Measurements from ENCODE around the gene TAS2R60.
"Not testable (repeated sequence)": the region's sequence is repeated elsewhere in the genome, so short reads cannot be mapped to it uniquely, and the experiment has no call there.

The TAS2R60 gene

DNA sequence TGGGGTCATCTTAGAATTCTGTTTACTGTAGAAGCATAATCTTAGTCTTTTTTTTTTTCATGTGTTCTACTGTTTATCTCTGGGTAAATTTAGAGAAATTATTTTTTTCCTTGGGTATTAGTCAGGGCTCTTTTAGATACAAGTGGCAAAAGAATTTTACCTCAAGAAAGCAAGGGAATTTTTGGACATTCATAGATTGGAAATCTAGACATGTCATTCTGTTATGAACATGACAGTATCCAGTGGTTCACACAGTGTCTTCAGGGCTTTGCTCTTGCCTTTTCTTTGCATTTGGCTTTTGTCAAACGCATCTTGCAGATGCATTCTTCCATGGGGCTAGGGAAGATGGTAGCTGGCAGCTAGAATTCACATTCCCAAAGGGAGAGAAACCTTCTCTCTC is 20.7 kb downstream of the TAS2R60 start:
- intact Hi-C loops (cut with DNase I): no loop called here
- DNase-seq: no peak

DNA sequence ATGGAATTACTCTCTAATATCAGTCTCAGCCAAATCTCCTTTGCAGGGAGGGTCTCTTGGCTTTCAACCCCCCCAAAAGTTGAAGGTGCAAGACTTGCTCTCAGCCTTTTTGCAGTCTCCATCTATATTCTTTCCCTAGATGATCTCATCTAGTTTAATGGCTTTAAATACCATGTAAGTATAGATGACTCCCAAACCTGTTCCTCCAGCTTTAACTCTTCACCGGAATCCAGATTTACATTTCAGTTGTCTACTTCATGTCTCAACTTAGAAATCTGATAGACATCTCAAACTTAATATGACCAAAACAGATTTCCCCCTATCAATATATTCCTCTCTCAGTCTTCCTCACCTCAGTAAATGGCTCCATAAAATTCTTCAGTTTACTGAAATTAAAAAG is 24.5 kb downstream of the TAS2R60 start:
- intact Hi-C loops (cut with DNase I): no loop called here
- no peak for DNase-seq

DNA sequence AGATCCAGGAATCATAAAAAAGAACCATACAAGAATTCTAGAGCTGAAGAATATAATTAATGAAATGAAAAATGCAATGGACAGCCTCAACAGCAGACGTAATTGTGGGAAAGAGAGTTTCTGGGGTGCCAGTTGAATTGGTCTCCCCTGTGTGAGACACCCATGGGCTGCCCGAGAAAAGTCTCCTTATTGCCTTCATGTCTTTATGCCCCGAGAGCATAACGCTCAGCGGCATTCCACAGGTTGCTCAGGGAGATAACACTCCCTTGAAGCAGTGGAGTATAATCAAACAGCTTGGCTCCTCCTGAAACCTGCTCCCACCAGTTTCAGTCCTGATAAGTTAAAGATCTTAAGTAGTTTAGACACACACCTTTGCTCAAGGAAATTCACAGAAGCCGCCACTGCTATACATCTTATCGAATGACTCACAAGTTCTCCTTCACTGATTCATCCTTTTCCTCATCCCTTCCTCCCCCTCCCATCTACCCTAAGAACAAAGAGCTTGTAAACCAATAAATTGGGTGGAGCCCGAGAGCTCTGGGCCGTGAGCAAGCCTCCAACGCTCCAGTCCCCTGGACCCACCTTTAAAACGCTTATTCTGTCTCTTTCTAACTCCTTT is 28.9 kb downstream of the TAS2R60 start:
- DNase-seq; intact Hi-C loops (cut with DNase I): not testable (repeated sequence)

DNA sequence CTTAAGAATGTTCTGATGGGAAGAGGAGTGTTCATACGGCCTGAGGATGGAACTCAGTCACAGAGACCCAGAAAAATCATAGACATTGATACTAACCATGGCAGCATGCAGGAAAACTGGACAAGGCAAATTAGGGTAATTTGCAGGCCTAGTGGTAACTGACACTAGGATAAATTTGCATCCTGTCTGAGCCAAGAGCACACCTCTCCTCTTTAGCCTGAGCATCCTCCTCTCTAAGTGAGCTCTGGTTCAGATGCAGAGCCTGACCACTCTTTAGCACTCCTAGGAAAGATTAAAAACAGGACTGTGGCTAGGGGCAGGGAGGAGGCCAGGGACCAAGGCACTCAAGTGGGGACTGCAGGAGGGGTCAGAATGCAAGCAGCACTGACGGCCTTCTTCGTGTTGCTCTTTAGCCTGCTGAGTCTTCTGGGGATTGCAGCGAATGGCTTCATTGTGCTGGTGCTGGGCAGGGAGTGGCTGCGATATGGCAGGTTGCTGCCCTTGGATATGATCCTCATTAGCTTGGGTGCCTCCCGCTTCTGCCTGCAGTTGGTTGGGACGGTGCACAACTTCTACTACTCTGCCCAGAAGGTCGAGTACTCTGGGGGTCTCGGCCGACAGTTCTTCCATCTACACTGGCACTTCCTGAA is 34.4 kb downstream of the TAS2R60 start, which contains the start of gene TAS2R41:
Gene TAS2R41, plus strand, starts transcription at position 373 of the 650 bp plus-strand sequence. Its CDS starts 0 bp downstream, at position 373.
- no peak for DNase-seq
- intact Hi-C loops (cut with DNase I): no loop called here

DNA sequence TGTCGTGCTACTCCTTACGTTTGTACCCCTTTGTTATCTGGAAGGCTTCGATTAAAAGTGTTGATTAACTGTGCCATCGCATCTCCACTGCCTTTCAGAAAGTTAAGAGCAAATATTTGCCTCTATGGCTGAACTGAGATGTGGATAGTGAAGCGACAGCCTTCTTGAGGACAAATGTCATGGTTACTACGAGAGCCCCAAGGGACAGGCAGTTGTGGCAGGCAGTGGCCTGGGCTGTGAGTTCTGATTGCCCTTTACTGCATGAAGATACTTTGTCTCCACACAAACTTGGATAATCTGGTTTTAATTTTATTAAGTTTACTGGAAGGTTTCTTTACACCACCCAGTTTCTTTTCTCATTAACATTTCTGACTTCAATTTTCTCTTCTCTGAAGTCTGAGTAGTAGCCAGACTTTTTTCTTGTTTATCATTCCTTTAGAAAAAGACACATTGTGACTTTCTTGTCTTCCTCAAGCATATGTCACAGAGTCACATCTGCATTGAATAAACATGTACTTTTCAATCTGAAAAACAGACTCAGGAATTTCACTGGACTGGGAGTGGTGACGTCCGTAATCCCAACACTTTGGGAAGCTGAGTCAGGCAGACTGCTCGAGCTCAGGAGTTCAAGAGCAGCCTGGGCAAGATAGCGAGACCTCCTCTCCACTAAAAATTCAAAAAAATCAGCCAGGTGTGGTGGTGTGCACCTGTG is 36.0 kb downstream of the TAS2R60 start:
- intact Hi-C loops (cut with DNase I): no loop called here
- no peak for DNase-seq

DNA sequence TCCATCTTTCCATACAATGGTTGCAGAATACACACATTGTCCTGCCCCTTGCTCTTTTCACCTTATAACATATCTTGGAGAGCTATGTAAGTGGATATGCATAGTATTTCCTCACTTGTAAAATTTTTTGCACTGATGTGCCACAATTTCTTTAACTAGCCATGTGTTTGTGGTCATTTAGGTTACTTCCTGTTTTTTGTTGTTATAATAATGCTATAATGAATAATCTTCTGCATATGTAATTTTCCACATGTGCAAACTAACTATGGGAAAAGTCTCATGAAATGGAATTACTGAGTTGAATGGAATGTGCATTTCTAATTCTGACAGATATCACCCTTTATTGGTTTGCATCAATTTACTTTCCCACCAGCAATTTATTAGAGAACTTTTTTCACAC is 37.2 kb downstream of the TAS2R60 start:
- intact Hi-C loops (cut with DNase I): no loop called here
- no peak for DNase-seq

DNA sequence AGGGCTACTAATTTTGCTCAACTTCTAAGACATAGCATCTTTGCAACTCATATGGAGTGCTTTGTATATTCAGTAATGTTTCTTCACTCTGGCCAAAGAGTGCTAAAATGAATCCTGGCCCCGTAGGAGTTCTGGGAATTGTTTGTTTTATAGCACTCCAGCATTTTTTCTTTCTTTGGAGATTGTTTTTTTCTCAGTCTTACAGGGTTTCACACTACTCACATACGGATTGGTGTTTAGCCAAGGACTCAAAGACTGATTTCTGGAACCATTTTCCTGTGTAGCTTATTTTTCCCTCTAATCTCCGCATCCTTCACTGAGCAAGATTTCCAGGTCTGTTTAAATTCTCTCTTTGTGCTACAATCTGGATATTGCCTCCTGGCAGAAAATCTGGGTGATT is 40.9 kb downstream of the TAS2R60 start:
- intact Hi-C loops (cut with DNase I): no loop called here
- no peak for DNase-seq

DNA sequence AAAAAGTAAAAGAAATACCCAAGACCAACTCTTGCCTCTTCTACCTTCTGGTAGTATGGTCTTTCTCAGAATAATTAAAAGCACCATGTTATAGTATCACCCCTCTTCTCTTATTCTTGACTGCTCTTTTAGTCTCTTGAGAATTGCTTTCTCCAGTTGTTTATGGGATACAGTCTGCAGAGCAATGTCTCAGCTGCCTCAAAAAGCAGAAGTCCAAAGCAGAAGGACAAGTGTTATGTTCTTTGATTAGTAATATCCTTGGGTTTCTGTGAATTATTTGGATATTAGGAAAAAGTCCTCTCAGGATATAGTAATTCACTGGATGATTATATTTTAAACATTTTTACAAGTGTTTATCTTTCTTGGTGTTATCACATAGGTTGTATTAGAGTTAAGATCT is 41.8 kb downstream of the TAS2R60 start:
- DNase-seq: no peak
- intact Hi-C loops (cut with DNase I): no loop called here

DNA sequence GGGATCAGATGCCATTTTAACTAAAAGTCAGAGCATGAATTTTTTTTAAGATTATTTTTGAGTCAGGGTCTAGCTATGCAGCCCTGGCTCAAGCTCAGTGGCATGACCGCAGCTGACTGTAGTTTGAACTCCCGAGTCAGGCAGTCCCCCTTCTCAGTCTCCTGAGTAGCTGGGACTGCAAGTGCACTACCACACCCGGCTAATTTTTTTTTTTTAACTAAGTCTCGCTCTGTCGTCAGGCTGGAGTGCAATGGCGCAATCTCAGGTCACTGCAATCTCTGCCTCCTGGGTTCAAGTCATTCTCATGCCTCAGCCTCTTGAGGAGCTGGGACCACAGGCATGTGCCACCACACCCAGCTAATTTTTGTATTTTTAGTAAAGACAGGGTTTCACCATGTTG is 42.2 kb downstream of the TAS2R60 start:
- intact Hi-C loops (cut with DNase I): no loop called here
- no peak for DNase-seq

DNA sequence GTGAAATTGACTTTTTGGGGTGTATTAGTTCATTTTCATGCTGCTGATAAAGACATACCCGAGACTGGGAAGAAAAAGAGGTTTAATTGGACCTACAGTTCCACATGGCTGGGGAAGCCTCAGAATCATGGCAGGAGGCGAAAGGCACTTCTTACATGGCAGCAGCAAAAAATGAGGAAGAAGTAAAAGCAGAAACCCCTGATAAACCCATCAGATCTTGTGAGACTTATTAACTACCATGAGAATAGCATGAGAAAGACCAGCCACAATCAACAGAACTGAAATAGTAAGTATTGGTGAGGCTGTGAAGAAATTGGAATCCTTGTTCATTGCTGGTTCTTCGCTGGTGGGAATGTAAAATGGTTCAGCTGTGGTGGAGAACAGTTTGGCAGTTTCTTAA is 43.0 kb downstream of the TAS2R60 start:
- DNase-seq; intact Hi-C loops (cut with DNase I): not testable (repeated sequence)

DNA sequence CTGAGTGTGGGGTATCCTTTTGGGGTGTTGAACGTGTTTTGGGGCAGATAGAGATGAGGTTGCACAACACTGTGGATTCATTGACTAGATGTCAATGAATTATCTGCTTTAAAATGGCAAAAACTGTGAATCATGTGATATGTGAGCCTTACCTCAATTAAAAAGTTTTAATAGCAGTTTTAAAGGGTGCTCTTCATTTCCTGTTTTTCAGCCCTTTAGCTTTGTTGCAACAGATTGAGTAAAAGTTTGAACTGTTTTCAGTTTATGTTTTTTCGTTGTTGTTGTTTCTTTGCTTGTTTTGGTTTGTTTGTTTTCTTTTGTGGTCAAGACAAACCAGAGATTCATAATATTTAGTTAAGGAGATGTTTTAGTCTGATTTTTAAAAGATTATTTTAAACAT is 43.8 kb downstream of the TAS2R60 start:
- DNase-seq: no peak
- intact Hi-C loops (cut with DNase I): no loop called here

DNA sequence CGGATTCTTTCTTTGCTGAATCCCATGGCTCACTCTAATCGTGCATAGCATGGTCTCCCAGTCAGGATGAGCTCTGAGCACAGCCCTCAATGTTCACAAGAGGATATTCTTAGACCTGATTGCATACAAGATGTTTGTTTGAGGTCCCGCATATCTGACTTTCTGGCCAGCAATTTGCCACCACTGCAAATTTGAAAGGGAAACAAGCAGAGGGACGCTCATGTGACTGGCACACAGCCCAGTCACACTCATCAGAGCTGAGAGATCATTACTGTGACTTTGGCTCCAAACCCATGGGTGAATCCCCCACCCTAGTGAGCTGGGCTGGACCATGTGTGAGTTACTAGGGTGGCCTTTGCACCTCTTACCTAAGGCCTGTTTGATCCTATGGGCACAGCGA is 44.3 kb downstream of the TAS2R60 start:
- DNase-seq: no peak
- intact Hi-C loops (cut with DNase I): no loop called here

DNA sequence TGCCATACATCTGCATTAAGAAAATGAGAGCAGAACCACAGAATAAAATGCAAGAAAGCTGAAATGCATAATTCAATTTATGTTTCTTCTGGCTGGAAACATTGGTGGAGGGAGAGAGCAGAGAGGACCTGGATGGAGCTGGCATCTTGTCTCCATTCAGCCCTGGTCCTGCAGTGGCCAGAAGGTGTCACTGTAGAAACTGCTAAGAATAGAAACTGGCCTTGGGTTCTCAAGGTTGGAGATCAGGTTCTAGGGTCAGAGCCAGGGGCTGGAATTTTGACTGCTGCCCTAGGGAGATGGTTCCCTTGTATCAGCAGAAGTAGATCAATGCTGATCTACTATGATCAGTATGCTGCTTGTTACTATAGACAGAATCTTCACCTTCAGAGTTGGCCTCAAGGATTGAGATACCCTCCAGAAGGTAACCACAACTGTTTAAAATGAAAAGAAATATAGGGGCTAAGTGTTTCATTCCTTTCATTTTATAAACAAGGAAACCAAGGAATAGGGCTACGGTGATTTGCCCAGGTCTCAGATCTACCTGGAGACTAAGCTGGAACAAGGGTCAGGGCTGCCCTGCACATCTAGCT is 47.6 kb downstream of the TAS2R60 start:
- intact Hi-C loops (cut with DNase I): no loop called here
- DNase-seq: no peak

DNA sequence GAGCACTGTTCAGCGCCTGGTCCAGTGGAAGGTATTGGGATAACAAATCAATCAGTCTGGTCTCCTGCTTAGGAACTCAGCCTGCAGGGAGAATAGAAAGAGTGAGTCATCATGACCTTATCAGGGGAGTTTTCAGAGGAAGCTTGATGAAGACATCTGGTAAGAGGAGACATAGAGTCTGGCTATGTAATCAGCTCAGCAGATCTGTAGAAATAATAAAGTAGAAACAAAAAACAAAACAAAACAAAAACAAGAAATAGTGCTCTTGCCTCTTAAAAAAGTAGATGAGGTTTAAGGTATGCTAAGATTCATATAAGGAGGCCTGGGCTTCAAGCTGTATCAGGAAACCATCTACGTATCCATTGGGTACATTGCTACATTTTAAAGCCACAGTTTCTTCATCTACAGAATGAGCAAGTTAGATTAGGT is 48.8 kb downstream of the TAS2R60 start:
- no peak for DNase-seq

DNA sequence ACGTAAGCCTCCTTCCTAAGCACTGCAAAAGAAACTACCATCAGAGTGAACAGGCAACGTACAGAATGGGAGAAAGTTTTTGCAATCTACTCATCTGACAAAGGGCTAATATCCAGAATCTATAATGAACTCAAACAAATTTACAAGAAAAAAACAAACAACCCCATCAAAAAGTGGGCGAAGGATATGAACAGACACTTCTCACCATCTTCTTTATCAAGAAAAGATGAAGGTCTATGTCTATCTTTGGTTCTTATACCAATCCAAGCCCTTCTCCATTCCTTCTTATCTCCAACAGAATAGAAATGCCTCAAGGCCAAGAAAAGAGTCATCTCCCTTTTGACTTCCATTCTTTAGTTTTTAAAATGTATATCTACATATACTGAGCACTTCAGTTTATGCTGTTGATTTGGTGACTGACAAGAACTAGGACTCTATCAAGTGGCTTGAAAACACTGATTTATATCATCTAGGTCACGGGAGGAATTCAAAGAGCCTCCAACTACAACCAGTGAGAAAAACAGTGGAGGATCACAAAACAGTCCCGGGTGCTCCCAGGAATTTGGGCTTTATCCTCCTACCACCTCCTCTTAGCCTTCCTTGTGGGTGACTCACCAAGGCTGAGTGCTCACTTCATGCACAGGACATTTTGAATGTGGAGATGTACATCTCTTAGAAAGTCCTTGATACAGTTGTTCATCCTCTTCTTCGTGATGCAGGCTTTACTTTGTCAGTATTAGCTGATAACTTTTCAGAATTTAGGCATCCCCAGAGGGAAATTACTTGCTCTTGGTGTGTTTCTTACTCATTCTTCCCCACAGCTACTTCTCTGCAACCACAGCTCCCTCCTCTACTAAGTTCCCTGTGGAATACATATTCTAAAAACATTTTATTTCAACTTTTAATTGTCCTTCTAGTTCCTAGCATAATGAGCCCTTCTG is 49.8 kb downstream of the TAS2R60 start:
- DNase-seq: no peak
- intact Hi-C loops (cut with DNase I): no loop called here

More for the DNA sequence above, 48.8 kb downstream of the TAS2R60 start:
- intact Hi-C loops (cut with DNase I): no loop called here

DNA sequence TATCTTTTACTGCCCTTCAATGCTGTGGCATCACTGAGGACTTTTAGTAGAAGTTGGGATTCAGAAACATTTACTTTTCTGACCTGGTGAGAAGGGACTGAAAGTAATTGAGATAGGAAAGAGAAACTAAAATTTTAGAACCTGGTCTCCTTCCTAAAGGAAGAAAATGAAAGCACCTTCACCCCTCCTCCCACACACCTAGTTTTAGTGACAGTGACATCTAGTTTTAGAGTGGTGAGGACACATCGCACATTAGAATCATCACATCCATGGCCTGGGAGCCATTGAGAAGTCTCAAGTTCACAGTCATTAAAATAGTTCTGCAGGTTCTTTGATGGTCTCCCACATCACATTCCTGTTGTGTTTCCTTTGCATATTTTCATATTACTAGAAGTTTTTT is 50.5 kb downstream of the TAS2R60 start:
- DNase-seq: no peak
- intact Hi-C loops (cut with DNase I): no loop called here
